Measurements from ENCODE around the gene EXOC3.
"Not testable (repeated sequence)": the region's sequence is repeated elsewhere in the genome, so short reads cannot be mapped to it uniquely, and the experiment has no call there.

Gene EXOC3

DNA sequence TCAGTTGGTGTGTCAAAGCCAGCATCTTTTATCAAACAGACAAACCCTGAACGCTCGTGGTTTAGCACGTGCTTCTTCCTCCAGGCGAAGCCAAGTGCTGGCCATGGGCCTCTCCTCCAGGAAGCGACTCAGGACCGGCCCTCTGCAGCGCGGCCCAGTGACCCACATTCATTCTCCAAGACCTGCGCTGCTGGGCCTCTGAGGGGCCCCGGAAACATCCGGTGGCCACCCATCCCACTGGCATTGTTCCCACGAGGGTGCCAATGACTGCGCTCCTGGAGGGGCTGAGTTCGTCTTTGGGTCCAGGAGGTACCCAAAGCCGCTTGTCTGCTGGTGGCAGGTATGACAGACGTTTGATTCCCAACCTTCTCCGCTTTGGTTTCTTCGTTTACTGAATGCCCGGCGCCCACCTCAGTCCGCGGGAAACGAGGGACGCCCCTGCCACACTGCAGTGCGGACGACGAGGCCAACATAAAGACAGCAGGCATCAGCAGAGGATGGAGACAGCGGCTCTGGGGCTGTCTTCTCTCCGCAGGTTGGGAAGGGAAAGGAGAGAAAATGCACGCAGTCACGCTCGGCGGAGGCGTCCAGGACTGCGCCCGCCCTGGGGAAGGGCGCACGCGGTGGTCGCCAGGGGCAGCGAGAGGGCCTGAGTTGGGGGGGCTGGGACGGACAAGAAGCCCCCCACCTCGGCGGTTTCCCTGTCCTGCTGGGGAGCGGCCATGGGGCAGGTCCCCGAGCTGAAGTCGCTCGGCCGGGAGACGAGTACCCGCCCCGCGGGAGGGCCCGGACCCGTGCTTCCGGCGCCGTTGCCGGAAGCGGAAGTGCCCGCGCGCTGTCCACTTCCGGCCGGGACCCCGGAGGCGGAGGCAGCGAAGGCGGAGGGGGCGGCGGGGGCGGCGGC is at the start of gene EXOC3:
EXOC3 (plus strand) TSS at position 842 of the 904 bp plus-strand sequence. CDS start 3,030 bp downstream, outside the sequence.
- DNase-seq (ENCODE audit: low read depth in 3 of 3): peak; percentile 40 to 70 (median 48)

DNA sequence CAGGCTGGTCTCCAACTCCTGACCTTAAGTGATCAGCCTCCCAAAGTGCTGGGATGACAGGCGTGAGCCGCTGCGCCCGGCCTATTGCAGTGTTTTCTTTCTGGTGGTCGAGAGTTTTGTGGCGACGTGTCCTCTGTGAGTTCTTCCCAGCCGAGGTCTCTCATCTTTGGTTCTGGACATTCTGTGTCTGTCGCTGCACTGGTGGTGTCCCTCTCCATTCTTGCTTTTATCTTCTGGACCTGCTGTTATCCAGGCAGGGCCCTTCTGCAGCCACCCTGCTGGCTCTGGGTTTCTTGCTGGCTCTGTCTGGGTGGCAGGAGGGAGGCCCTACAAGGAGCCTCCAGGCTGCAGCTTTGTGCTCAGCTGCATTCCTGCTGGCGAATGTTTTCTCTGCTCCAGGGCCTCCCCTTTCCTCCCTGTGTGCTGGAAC is 49.1 kb upstream of the EXOC3 start:
- DNase-seq (ENCODE audit: low read depth in 3 of 3): no peak

DNA sequence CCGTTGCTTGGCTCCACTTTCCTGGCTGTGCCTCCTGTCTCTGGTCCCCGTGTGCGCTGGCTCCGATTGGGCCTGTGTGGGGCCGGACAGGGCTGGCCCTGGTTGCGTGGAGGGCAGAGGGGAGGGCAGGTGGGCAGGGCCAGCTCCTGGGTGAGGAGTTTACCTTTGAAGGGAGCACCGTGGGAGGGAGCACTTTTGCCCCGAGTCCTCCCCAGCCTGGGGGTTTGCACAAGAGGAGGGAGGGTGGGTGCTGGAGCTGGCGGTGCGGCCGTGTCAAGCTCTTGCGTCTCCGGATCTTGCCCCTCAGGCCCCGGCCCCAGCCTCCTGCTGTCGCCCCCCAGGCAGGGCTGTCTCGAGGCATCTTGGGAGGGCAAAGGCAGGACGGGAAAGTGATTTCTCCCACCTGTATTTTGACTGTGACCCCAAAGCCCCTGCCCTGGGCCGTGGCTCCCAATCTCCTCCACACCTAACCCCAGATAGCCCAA is 48.3 kb upstream of the EXOC3 start:
- DNase-seq (ENCODE audit: low read depth in 3 of 3): no peak

DNA sequence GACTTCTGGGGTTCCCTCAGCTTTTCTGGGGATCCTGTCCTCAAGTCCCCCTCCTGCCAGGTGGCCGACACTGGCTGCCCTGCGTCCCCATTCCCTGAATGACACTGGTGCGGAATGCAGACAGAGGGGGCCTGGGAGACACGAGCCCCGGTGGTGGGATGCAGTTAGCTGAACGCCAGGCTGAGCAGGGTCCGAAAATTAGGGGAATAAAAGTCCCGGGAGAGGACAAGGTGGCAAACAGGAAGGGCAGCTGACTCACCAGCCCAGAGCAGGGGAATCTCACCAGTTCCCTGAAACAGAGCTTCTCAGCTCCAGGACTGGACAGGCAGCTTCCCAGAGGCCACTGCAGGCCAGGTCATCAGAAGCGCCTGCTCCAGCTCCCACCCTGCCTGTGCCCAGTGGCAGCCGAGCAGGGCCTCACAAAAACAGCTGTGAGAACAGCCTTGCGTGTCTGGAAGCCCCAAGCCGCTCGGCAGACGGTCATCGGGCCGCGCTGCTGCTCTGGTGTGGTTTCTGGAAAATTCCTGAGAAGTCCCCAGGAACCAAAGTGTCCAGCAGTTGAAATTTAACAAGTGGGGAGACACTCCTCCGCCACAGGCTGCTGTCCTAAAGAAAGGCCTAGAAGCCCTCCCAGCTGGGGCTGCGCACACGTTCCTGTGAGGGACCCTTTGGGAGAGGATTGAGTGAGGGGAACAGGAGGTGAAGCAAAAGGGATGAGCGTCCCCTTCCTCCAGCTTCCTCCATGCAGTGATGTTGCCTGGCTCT is 47.6 kb upstream of the EXOC3 start:
- no peak for DNase-seq (ENCODE audit: low read depth in 3 of 3)

DNA sequence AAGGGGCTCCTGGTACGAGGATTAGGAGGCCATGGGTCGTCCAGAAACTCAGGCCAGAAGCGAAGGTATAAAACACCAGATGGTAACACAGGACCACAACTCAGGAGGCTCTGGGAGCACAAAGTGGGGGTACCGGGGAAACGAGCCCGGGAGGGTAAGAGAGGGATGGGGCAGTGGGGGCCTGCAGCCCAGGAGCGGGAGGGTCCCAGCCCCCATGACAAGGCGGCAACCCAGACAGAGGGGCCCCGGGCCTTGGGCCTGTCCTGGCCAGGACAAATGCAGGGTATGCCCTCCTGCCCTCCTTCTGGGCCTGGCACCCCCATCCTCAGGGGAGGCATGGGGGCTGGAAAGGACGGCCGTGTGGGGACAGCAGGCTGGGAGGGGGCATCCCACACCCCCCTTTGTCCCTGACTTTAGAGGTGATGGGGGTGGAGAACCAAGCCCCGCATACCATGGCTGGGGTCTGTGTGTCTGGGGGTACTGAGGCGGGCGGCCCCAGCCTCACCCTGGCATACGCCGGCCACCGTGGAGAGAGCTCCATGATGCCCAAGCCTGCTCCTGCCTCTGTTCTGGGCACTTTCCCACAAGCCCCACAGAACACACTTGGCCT is 47.0 kb upstream of the EXOC3 start:
- no peak for DNase-seq (ENCODE audit: low read depth in 3 of 3)

DNA sequence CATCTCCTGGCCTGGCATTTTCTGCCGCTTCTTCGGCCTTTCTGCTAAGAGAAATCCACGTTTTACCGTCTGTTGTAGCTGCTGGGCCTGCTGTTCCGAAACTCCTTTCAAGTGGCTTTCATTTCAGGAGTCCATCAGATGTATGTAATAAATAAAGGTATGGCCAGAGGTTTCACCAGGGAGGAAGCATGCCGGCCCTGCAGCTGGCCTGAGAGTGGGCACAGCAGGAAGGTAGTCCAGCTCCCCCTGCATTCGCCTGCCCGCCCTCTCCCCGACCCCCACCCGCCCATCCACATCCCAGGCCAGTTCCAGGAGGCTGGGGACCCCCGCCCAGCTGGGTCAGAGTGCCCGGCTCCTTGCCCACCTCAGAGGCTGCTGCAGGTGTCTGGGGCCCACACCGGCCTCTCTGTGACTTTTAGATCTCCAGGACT is 46.4 kb upstream of the EXOC3 start:
- DNase-seq (ENCODE audit: low read depth in 3 of 3): no peak

DNA sequence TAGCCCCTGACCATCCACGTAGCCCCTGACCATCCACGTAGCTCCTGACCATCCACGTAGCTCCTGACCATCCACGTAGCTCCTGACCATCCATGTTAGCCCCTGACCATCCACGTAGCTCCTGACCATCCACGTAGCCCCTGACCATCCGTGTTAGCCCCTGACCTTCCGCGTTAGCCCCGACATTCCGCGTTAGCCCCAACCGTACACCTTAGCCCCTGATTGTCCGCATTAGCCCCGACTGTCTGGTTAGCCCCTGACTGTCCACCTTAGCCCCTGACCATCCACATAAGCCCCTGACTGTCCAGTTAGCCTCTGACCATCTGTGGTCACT is 44.9 kb upstream of the EXOC3 start:
- DNase-seq (ENCODE audit: low read depth in 3 of 3): not testable (repeated sequence)

DNA sequence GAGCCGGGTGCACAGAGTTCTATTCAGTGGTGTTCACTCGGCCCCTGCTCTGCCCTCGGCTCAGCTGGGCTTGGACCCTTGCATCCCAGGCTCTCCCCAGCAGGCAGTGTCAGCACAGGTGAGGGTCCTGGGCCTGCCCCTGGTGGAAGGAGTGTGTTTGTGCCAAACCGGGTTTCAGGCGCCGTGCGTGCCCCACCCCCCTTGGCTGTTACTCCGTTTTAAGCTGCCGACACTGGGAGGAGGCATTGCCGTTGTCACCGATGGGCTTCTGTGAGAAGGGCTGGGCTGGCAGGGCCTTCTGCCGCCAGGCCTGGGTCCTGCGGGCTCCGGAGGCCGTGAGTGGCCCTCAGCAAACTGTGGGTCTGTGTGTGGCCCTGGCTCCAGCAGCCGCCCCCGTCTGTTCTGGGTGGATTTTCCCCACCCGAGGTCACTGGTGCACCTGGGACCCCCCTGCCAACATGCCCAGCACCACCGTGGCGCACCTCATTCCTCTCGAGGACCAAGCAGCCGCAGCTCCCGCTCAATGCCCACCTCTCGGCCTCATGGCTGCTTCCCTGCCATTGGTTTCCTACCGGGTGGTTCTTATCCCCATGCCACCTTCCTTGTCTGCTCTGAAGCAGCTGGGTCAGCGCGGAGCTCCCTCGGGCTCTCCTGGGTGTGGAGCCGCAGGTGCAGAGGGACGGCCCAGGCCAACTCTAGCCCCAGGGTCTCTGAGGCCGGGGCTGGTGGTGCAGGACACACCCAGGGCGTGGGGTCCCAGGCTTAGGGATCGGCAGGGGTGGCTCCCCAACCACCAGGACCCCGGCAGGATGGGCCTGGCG is 44.3 kb upstream of the EXOC3 start:
- no peak for DNase-seq (ENCODE audit: low read depth in 3 of 3)

DNA sequence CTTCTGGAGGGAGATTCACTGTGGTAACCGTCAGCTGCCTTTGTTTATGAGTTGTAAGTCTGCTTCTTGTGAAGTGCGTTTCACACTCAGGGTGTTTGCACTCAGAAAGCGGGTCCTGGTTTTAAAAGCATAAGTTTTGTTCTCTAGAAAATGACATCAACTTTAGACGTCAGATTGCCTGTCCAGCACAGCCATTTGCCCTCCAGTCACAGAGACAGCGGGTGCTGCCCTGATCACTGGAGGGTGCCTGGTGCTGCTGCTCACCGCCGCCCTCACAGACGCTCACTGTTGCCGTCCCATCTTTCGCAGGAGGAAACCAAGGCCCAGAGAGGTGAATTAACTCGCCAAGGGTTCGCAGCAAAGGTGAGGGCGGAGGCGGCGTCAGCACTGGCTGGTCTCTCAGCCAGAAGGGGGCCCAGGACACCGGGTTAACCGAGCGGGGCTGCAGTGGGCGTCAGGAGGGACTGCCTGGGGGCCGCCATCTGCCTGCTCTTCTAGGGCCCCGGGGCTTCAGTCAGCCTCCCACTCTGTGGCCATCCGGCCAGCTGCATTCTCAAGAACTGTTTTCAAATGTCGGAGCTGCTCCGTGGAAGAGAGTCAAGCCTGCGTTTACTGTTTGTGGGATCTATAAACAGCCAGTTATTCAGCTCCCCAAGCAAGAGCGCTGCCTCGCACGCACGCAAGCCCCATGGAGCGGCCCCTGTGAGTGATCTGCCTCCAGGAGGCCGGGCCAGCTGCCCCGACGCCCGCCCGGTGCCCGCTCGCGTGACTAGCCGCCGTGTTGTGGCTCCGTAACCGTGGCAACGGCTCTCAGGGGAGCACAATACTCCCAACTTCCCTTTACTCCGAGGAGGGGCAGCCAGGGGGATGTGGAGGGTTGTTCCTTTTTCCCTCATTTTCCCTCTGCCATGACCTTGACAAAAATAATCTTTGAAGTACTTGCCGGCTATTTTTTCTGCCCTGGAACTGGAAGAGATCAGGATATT is 43.4 kb upstream of the EXOC3 start:
- peak in 1 of 3 donors; percentile 46 for DNase-seq (ENCODE audit: low read depth in 3 of 3)

DNA sequence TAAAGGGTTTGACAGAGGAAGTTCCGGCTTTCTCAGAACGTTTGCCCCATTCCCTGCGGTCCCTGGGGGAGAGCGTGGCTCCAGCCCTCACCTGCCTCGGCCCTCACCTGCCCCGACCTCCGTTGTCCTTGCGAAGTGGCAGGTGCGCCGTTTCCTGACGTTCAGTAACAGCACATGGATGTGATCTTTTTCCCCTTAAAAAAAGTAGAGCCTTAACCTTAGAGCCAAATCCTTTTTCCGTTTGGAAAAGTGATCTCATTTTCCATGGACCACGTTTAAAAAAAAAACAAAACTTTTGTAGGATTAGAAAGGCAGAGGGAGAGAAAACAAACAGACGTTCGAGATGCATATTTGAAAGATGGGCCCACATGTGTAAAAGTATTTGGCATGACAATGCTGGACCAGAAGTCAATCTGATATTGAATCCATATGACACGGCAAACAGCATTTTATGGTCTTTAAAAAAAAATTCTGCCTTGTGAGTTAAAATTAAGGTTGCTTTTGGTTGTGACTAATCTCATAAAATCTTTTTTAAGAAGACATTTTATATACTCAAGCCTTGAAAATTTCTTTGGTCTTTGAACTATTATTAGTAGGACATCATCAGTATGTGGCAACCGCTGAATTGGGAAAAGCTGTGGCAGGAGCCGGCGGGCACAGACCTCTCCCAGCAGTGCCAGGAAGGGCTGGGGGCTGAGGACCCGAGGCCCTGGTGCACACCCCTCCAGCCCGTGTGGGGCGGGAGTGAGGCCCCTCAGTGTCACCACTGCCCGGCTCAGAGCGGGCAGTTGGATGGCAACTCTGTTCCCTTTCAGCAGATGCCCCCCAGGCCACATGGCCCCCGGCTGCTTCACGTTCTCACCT is 42.5 kb upstream of the EXOC3 start:
- no peak for DNase-seq (ENCODE audit: low read depth in 3 of 3)

DNA sequence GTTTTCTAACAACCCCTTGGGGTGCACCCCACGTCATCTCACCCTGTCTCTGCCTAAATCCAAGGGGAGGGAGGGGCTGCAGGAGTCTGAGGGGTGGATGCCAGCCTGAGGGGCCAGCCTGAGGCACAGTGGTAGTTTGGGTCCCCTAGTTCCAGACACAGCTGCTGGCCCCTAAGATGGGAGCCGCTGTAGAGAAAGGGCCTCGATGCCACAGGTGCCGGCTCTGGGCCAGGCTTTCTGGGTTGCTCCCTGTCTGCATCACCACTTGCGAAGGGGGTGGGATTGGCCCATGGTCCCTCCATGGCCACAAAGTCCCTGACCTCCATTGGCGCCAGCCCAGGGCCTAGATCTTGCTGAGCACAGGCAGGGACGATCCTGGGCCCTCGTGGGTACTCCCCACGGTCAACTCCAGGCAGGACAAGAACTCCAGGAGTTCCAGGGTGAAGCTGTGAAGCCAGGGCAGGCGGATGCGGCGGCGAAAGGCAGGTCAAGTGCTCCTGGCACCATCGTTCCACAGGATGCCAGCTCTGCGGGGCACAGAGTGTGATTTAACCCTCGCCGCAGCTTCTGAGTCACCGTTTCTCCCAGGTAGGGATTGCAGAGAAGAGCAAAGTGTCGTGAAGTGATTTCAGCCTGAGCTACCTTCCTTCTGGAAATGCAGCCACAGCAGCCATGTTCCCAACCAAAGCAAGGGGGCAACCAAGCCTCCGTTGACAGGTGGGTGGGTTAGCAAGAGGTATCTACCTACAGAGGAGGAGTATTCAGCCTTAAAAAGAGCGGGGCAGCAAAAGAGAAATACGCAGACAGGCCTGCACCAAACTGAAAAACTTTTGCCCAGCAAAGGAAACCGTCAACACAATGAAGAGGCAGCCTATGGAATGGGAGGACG is 41.6 kb upstream of the EXOC3 start:
- no peak for DNase-seq (ENCODE audit: low read depth in 3 of 3)

DNA sequence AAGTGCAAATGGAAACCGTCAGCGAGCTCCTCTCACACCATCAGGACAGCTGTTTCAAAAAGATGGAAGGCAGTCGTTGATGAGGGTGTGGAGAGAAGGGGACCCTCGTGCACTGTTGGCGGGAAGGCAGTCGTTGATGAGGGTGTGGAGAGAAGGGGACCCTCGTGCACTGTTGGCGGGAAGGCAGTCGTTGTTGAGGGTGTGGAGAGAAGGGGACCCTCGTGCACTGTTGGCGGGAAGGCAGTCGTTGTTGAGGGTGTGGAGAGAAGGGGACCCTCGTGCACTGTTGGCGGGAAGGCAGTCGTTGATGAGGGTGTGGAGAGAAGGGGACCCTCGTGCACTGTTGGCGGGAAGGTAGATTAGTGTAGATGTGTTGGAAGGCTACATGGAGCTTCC is 40.8 kb upstream of the EXOC3 start:
- DNase-seq (ENCODE audit: low read depth in 3 of 3): not testable (repeated sequence)

DNA sequence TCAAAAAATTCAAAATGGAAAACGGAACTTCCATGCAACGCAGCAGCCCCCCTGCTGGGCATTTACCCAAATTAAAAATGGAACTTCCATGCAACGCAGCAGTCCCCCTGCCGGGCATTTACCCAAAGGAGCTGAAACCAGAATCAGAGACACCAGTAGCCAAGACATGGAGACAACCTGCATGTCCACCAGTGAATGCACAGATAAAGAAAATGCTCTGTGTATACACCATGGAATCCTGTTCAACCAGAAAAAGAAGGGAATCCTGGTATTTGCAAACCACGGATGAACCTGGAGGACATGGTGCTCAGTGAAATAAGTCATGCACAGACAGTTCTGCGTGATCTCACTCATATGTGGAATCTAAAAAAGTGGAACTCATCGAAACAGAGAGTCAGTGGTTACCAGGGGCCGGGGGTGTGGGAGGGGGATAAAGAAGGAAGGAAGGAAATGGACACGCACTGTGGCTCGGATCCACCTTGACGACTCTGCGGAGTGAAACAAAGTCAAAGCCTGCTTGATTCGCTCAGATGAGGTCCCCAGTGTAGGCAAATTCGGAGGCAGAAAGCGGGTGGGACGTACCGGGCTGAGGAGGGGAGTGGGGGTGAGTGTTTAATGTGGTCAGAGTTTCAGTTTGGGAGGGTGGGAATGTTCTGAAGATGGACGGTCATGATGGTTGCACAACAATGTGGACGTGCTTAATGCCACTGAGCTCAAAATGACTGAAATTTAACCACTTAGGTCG is 40.2 kb upstream of the EXOC3 start:
- no peak for DNase-seq (ENCODE audit: low read depth in 3 of 3)

DNA sequence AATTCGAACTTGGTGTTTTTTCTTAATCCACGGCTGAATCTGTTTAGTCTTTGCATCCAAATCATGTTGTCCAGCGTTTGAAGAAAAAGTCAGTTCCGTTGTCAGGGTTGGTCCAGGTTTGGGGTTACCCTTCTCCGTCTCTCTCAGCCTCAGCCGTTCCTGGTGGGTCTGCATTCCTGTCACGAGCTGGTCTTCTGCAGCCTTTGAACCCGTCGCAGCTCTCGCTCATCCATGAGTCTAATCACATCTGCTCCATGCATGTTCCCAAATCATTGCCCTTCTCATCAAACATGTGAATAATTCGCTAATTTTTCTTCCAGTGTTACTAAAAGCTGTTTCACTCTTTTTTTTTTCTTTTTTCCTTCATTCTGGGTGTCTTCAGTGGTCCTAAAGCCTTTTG is 39.0 kb upstream of the EXOC3 start:
- DNase-seq (ENCODE audit: low read depth in 3 of 3): no peak

DNA sequence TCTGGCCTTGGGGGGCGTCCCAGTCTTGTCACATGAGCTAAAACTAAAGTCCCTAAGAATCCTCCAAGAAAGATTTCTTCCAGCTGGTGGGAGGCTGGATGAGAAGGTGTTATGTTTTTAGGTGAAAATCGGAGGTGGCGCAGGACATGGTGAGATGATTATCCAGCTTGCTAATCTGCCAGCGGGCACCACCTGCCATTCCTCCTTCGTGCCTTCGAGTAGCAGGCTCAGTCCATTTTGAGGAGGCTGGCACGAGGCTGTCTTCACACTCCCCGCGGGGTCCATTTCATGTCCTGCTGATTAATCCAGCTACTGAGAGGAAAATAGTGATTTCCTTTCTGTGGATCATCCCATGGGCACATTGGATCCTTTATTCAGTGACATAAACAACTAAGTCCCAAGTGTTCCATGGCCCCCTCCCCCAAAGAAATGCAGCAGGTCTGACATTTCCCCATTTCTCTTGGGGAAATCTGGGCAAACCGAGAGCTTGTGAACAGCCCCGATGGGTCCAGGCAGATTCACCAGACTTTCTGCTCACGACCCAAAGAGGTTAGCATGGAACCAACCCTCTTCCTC is 38.2 kb upstream of the EXOC3 start:
- DNase-seq (ENCODE audit: low read depth in 3 of 3): no peak

DNA sequence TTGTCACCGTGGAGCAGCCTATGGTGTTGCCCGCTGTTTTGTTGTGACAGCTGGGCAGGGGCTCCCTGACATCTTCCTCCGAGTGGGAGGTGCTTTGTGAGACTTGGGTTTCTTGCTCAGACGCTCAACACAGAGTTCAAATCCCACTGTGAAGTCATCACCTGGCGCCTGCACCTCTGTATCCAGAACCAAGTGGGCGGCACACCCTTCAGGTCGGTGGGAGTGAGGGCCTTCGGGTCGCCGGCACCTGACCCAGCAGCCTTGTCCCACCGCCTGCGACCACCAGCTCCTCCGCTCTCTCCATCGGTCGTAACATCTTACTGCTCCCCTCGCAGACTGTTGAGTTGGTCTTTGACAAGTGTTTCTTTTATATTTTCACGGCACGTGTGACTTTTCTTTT is 37.6 kb upstream of the EXOC3 start:
- no peak for DNase-seq (ENCODE audit: low read depth in 3 of 3)

DNA sequence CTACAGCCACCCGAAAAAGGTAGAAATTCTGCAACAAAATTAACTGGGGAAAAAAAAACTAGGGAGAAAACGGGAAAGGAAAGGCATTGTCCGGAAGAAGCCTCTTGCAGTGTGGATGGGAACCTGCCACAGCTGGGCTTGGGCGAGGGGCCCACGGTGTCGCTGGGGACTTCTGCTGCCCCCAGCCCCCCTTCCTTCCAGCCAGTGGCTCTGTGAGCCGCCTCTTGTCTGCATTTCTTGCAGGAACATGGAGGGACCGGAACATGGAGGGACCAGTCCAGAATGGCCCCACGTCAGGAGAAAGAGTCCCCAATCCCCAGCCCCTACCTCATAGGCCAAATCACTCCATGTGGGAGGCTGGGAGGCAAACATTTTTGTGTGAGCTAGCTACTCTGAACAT is 36.9 kb upstream of the EXOC3 start:
- no peak for DNase-seq (ENCODE audit: low read depth in 3 of 3)

All from stimulated activated CD4-positive, alpha-beta T cell treated with anti-CD3 and anti-CD28 coated beads, TNF-alpha, amount 100 ng/mL, for 48 hours (primary cell).